HG02852 (cell line): ENCODE measurements around the gene ENTHD1.

Source experiments
- ATAC-seq: cut with Tn5 transposase; IDR thresholded peaks from one replicate; pipeline ENCODE4 v1.9.1; 2021; ENCODE audit warnings: mild to moderate bottlenecking, moderate library complexity; ENCODE audit not compliant: unreplicated experiment

Gene ENTHD1

DNA sequence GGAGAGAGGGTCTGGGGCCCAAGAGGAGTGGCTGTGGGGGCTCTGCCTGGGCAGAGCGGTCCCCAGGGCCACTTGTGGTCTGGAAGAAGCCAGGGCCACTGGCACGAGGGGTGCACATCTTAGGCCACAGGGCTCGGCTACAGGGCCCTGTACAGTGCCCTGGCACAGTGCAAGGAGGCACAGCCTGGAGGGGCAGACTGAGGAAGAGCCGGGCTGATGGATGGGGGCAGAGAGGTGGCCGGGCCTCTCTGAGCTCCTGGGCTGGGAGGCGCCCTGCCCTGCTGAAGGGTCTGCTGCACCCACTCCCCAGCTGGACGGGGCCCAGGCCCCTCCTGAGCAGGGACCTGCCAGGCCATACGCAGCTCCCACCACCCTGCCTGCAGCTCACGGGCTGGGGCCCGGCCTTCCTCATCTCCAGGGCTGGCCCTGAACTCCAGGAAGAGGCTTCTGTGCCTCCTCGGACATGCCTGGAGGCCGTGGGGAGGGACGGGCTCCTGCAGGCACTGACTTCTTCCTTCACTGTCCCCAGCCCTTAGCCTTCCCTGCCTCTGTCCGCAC is 199.5 kb downstream of the ENTHD1 start:
- ATAC-seq: no peak
